ENCODE results near the gene ERICH6B. TPM values are rescaled to one million over a fixed set of nuclear protein-coding genes. Genes with fewer than 3 reads are reported as not detected.

ERICH6B gene
- total RNA-seq, 3 donors from 2014 or later = not detected

DNA sequence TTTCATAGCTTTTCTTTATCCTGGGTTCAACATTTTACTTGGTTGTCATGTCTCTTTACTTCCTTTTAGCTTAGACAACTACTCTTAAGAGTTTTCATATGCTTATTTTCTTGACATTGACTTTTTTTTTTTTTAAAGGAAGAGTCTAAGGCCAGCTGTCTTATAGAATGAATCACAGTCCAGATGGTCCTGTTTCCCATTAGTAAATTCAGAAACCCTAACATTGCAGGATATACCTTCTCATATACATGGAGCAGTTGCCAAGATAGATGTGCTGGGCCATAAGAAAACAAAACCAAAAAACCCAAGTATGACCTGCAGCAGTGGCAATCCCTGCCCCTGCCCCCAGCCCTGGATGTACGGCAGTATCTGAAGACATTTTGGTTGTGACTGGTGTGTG, 78.0 kb downstream of the ERICH6B start:
- H3K4me1 ChIP-seq = no peaks in the 10 kb centered on the region
- H3K36me3 ChIP-seq = no peaks in the 10 kb centered on the region
- H3K4me3 ChIP-seq = no peak overlapping the region
- no peak for TF ChIP-seq POLR2A (IDR thresholded peaks at IDR 0.05)
- TF ChIP-seq POLR2AphosphoS5 (IDR thresholded peaks at IDR 0.05) = no peak
- TF ChIP-seq, protein P1, sequence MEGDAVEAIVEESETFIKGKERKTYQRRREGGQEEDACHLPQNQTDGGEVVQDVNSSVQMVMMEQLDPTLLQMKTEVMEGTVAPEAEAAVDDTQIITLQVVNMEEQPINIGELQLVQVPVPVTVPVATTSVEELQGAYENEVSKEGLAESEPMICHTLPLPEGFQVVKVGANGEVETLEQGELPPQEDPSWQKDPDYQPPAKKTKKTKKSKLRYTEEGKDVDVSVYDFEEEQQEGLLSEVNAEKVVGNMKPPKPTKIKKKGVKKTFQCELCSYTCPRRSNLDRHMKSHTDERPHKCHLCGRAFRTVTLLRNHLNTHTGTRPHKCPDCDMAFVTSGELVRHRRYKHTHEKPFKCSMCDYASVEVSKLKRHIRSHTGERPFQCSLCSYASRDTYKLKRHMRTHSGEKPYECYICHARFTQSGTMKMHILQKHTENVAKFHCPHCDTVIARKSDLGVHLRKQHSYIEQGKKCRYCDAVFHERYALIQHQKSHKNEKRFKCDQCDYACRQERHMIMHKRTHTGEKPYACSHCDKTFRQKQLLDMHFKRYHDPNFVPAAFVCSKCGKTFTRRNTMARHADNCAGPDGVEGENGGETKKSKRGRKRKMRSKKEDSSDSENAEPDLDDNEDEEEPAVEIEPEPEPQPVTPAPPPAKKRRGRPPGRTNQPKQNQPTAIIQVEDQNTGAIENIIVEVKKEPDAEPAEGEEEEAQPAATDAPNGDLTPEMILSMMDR (IDR thresholded peaks at IDR 0.05) = no peak
- no peaks in the 10 kb centered on the region for H3K27me3 ChIP-seq
- H3K27ac ChIP-seq = no peak overlapping the region
- intact Hi-C loops (cut with DNase I; ENCODE audit: low total_unique reads) = no loop called here
- no peak for DNase-seq (ENCODE audit: low spot score in 2 of 2)
- H3K9me3 ChIP-seq = no peaks in the 10 kb centered on the region

DNA sequence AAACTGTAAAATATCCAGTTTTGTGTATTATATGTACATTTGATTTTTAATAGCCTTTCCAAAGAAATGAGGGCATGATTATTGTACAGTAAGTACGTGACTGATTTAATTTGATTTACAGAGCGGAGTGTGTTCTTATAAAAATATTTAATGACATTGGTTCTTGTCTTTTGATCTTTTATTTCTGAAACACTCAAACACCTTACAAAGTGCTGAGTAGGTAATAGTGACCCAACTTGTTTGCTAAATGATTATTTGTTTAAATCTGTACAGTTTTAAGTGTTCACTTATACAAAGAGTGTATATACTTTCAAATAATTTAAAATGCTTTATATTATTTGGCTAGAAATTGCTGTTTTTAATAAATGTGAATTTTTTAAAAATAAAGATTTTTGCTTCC, 79.3 kb downstream of the ERICH6B start:
- intact Hi-C loops (cut with DNase I; ENCODE audit: low total_unique reads) = no loop called here
- Histone ChIP-seq H3K4me1 (no peaks in the 10 kb centered on the region), H3K4me3 (no peak overlapping the region), H3K36me3 (no peaks in the 10 kb centered on the region), H3K9me3 (no peaks in the 10 kb centered on the region), H3K27ac (no peak overlapping the region), H3K27me3 (no peaks in the 10 kb centered on the region)
- DNase-seq (ENCODE audit: low spot score in 2 of 2) = no peak
- TF ChIP-seq, protein P1 (IDR thresholded peaks at IDR 0.05) = no peak
- no peak for TF ChIP-seq POLR2A (IDR thresholded peaks at IDR 0.05)
- no peak for TF ChIP-seq POLR2AphosphoS5 (IDR thresholded peaks at IDR 0.05)

DNA sequence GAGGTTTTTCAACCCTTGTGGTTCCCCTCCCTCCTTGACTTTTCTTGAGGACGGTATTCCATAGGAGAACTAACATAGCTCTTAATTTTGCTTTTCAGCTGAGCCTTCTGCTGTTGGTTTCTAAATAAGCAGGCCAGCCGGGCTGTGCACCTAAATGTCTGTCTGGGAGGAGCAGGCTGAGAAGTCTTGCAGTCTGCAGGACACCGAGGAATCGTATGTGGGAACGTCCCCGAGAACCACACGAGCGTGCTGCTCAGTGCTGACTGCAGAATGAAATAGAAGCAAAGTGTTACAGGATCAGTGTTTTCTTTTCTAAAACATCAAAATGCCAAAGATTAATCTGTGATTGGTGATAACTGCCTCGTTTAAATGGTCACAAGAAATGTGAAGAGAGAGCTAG, 80.9 kb downstream of the ERICH6B start:
- no peaks in the 10 kb centered on the region for H3K27me3 ChIP-seq
- no peak overlapping the region for H3K4me3 ChIP-seq
- H3K4me1 ChIP-seq = no peaks in the 10 kb centered on the region
- peaks cover 4% of the 10 kb centered on the region for H3K36me3 ChIP-seq
- intact Hi-C loops (cut with DNase I; ENCODE audit: low total_unique reads) = no loop called here
- no peaks in the 10 kb centered on the region for H3K9me3 ChIP-seq
- TF ChIP-seq POLR2AphosphoS5 (IDR thresholded peaks at IDR 0.05) (no peak), POLR2A (IDR thresholded peaks at IDR 0.05) (no peak)
- TF ChIP-seq, protein P1 (IDR thresholded peaks at IDR 0.05) = no peak
- DNase-seq (ENCODE audit: low spot score in 2 of 2) = no peak
- no peak overlapping the region for H3K27ac ChIP-seq

DNA sequence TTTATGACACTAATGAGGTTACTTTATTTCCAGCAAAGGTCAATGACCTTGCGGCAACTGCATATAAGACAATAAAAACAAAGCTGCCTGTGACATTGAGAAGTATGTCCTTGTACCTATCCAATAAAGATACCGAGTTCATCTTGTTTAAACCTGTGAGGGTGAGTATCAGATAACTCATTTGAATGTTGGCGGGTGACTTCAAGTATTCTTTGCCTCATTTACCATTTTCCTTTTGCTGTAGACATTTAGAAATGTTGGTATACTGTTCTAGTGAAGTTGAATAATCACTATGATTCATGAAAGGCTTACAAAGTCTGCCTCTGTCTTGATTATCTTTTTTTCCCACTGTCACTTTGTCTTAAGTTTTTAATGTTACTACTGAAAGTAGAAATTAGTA, 85.8 kb downstream of the ERICH6B start:
- Histone ChIP-seq H3K9me3 (no peaks in the 10 kb centered on the region), H3K36me3 (peaks cover 7% of the 10 kb centered on the region), H3K27ac (no peak overlapping the region), H3K4me3 (no peak overlapping the region), H3K27me3 (no peaks in the 10 kb centered on the region), H3K4me1 (no peaks in the 10 kb centered on the region)
- no peak for DNase-seq (ENCODE audit: low spot score in 2 of 2)
- intact Hi-C loops (cut with DNase I; ENCODE audit: low total_unique reads) = no loop called here
- TF ChIP-seq, protein P1 (IDR thresholded peaks at IDR 0.05) = no peak
- TF ChIP-seq POLR2A (IDR thresholded peaks at IDR 0.05) (no peak), POLR2AphosphoS5 (IDR thresholded peaks at IDR 0.05) (no peak)

DNA sequence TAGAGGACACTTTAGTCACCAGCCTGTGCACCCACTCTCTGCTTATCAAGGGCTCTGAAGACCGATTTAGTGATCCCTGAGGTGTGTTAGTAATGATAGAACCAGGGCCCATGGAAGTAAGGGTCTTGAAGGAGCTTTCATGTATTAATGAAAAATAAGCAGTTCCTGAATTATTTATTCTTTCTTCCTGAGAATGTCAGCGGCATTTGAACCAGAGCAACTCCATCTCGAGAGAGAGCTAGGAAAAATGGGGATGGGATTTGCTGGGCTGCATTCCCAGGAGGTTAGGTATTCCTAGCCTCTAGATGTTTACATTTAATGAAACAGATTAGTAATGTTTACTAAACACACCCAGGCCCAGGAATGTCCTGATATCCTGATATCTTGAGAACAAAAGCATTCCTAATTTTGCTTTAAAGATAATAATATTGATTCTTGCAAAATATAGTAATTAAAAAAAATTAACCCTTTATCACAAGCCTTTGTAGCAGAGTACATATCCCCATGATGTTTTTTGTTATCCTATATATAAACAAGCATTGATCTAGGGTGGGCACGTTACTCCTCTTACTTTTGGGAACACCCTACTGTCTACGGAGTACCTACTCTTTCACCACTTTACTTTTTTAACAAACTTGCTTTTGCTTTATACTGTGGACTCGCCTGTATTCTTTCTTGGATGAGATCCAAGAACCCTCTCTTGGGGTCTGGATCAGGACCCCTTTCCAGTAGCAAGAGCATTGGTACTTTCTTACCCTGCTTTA, 87.7 kb downstream of the ERICH6B start:
- no peaks in the 10 kb centered on the region for H3K9me3 ChIP-seq
- H3K4me1 ChIP-seq = no peaks in the 10 kb centered on the region
- no peaks in the 10 kb centered on the region for H3K27me3 ChIP-seq
- TF ChIP-seq POLR2AphosphoS5 (IDR thresholded peaks at IDR 0.05) (no peak), POLR2A (IDR thresholded peaks at IDR 0.05) (no peak)
- TF ChIP-seq, protein P1 (IDR thresholded peaks at IDR 0.05) = no peak
- H3K27ac ChIP-seq = no peak overlapping the region
- peaks cover 7% of the 10 kb centered on the region for H3K36me3 ChIP-seq
- no peak for DNase-seq (ENCODE audit: low spot score in 2 of 2)
- H3K4me3 ChIP-seq = no peak overlapping the region
- intact Hi-C loops (cut with DNase I; ENCODE audit: low total_unique reads) = no loop called here

Measured in breast epithelium (tissue), 4 donors.